CD4-positive, alpha-beta T cell treated with Interleukin-17A for 4 hours (primary cell): Measurements from ENCODE around the gene ARMC12.

Experiments used
- DNase-seq: peaks from one replicate; pipeline ENCODE4 v3.0.0-alpha.2; 2020; ENCODE audit warnings: mixed read lengths

Gene ARMC12

GRCh38 chr6:35736253-35736894 lies 458 bp upstream of the ARMC12 start:
- DNase-seq = peak; percentile 90

GRCh38 chr6:35737413-35738211 lies 780 bp downstream of the ARMC12 start:
- no peak for DNase-seq

GRCh38 chr6:35739645-35740524 lies 3.1 kb downstream of the ARMC12 start:
- no peak for DNase-seq

- no peak for DNase-seq
These were observed 6.0 kb downstream of the ARMC12 start for GRCh38 chr6:35742842-35743241.

- DNase-seq = no peak
These were observed 8.7 kb downstream of the ARMC12 start for GRCh38 chr6:35745509-35745908.

- no peak for DNase-seq
These were observed 9.7 kb downstream of the ARMC12 start for GRCh38 chr6:35746516-35746915.

- DNase-seq = no peak
These were observed 11.0 kb downstream of the ARMC12 start for GRCh38 chr6:35747877-35748276.

- no peak for DNase-seq
These were observed 13.7 kb downstream of the ARMC12 start for GRCh38 chr6:35750557-35750956.

- DNase-seq = no peak
These were observed 14.8 kb downstream of the ARMC12 start for GRCh38 chr6:35751594-35751993.

GRCh38 chr6:35752330-35752729 lies 15.5 kb downstream of the ARMC12 start:
- no peak for DNase-seq

- no peak for DNase-seq
These were observed 17.8 kb downstream of the ARMC12 start for GRCh38 chr6:35754452-35755277.

- no peak for DNase-seq
These were observed 18.6 kb downstream of the ARMC12 start for GRCh38 chr6:35755278-35755924.

- peak; percentile 14 for DNase-seq
These were observed 20.8 kb downstream of the ARMC12 start for GRCh38 chr6:35757456-35758123.

GRCh38 chr6:35759426-35759825 lies 22.6 kb downstream of the ARMC12 start:
- DNase-seq = no peak

- no peak for DNase-seq
These were observed 28.9 kb downstream of the ARMC12 start for GRCh38 chr6:35765739-35766138.

GRCh38 chr6:35769211-35769610 lies 32.4 kb downstream of the ARMC12 start:
- DNase-seq = no peak

- no peak for DNase-seq
These were observed 34.5 kb downstream of the ARMC12 start for GRCh38 chr6:35771343-35771627.

- no peak for DNase-seq
These were observed 37.4 kb downstream of the ARMC12 start for GRCh38 chr6:35774116-35774794.

GRCh38 chr6:35775031-35775430 lies 38.2 kb downstream of the ARMC12 start:
- DNase-seq = no peak

- DNase-seq = no peak
These were observed 39.8 kb downstream of the ARMC12 start, which contains the start of gene CLPSL2 for GRCh38 chr6:35776364-35777215. TSS of gene CLPSL2 (plus strand) at chr6:35776598. CDS start at chr6:35776619, 21 bp downstream.
